ENCODE measurements around the gene GDF7. TPM values are rescaled to one million over a fixed set of nuclear protein-coding genes. Genes with fewer than 3 reads are reported as not detected.
"Not testable (repeated sequence)": the region's sequence is repeated elsewhere in the genome, so short reads cannot be mapped to it uniquely, and the experiment has no call there.

GDF7 gene
- total RNA-seq, 2 donors from 2014 or later = 1.1 to 1.7 TPM

GRCh38 chr2:20698916-20699613 lies 32.1 kb downstream of the GDF7 start:
- H3K27me3 ChIP-seq = no peaks in the 10 kb centered on the region
- DNase-seq (ENCODE audit: low spot score) = no peak
- H3K9me3 ChIP-seq = no peaks in the 10 kb centered on the region
- no peaks in the 10 kb centered on the region for H3K36me3 ChIP-seq
- peaks cover 0 to 5% of the 10 kb centered on the region in 2 donors for H3K4me1 ChIP-seq
- no peak overlapping the region for H3K27ac ChIP-seq
- no peak overlapping the region for H3K4me3 ChIP-seq
- no peak for TF ChIP-seq CTCF (IDR thresholded peaks at IDR 0.05)

- Histone ChIP-seq H3K4me3 (no peak overlapping the region), H3K27me3 (no peaks in the 10 kb centered on the region), H3K4me1 (peaks cover 0 to 5% of the 10 kb centered on the region in 2 donors), H3K27ac (no peak overlapping the region), H3K9me3 (no peaks in the 10 kb centered on the region), H3K36me3 (no peaks in the 10 kb centered on the region)
- no peak for TF ChIP-seq CTCF (IDR thresholded peaks at IDR 0.05)
- no peak for DNase-seq (ENCODE audit: low spot score)
These were observed 35.6 kb downstream of the GDF7 start for GRCh38 chr2:20702563-20702962.

- TF ChIP-seq CTCF (IDR thresholded peaks at IDR 0.05) = no peak
- Histone ChIP-seq H3K27ac (no peak overlapping the region), H3K9me3 (no peaks in the 10 kb centered on the region), H3K27me3 (no peaks in the 10 kb centered on the region), H3K36me3 (no peaks in the 10 kb centered on the region), H3K4me3 (no peak overlapping the region), H3K4me1 (no peaks in the 10 kb centered on the region)
- no peak for DNase-seq (ENCODE audit: low spot score)
These were observed 37.9 kb downstream of the GDF7 start for GRCh38 chr2:20704886-20705285.

DNA sequence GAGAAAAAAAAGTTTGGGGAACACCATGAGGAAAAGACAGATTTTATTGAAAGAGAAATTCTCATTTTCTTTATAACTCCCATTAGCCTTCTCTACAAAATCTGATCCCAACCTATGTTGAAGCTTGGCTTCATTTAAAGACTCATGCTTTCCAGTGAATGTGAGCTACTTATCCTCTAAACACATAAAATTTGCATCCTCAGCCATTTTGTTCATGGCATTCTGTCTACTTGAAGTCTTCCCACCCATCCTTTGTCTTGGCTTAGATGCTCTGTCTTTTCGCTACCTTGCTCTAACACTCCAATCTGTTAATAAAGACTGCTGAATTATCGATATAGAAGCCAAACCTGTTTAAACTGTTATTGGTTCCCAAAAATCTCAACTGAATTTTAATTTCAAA lies 39.3 kb downstream of the GDF7 start:
- H3K9me3 ChIP-seq = no peaks in the 10 kb centered on the region
- DNase-seq (ENCODE audit: low spot score) = no peak
- H3K4me3 ChIP-seq = no peak overlapping the region

DNA sequence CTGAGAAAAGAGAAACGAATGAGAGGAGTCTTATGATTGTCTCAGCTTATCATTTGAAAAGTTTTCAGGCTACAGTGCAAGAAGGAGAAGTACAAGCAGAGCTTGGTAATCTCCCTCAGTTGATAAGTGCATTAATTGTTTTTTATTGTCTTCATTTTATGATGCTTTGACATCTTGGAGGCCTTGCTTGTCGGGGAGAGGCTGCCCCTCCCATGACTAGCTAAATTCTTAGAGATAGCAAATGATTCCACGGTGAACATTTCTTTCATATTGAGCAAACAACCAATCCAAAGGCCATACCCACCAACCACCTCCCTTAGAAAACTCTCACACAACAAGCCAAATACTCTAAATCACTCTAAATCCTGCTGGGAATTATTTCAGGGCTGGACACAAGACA lies 39.8 kb downstream of the GDF7 start:
- no peak overlapping the region for H3K4me3 ChIP-seq
- TF ChIP-seq CTCF (IDR thresholded peaks at IDR 0.05) = no peak
- no peak overlapping the region for H3K27ac ChIP-seq
- no peaks in the 10 kb centered on the region for H3K27me3 ChIP-seq
- H3K36me3 ChIP-seq = no peaks in the 10 kb centered on the region
- no peaks in the 10 kb centered on the region for H3K4me1 ChIP-seq
- no peaks in the 10 kb centered on the region for H3K9me3 ChIP-seq
- DNase-seq (ENCODE audit: low spot score) = no peak

More for the DNA sequence above, 39.3 kb downstream of the GDF7 start:
- no peaks in the 10 kb centered on the region for H3K4me1 ChIP-seq
- no peaks in the 10 kb centered on the region for H3K36me3 ChIP-seq
- H3K27me3 ChIP-seq = no peaks in the 10 kb centered on the region
- no peak for TF ChIP-seq CTCF (IDR thresholded peaks at IDR 0.05)
- H3K27ac ChIP-seq = no peak overlapping the region

GRCh38 chr2:20707601-20708000 lies 40.7 kb downstream of the GDF7 start:
- H3K36me3 ChIP-seq = no peaks in the 10 kb centered on the region
- no peaks in the 10 kb centered on the region for H3K4me1 ChIP-seq
- H3K9me3 ChIP-seq = no peaks in the 10 kb centered on the region
- H3K4me3 ChIP-seq = no peak overlapping the region
- H3K27ac ChIP-seq = no peak overlapping the region
- DNase-seq (ENCODE audit: low spot score) = no peak
- no peak for TF ChIP-seq CTCF (IDR thresholded peaks at IDR 0.05)
- no peaks in the 10 kb centered on the region for H3K27me3 ChIP-seq

- not testable (repeated sequence) for H3K27ac ChIP-seq; H3K36me3 ChIP-seq; H3K9me3 ChIP-seq; H3K27me3 ChIP-seq; DNase-seq (ENCODE audit: low spot score); H3K4me3 ChIP-seq; H3K4me1 ChIP-seq
These were observed 44.7 kb downstream of the GDF7 start for GRCh38 chr2:20711641-20712040.

DNA sequence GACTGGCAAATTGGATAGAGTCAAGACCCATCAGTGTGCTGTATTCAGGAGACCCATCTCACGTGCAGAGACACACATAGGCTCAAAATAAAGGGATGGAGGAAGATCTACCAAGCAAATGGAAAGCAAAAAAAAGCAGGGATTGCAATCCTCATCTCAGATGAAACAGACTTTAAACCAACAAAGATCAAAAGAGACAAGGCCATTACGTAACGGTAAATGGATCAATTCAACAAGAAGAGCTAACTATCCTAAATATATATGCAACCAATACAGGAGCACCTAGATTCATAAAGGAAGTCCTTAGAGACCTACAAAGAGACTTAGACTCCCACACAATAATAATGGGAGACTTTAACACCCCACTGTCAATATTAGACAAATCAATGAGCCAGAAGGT lies 46.6 kb downstream of the GDF7 start:
- not testable (repeated sequence) for H3K27ac ChIP-seq; H3K36me3 ChIP-seq; H3K4me1 ChIP-seq; DNase-seq (ENCODE audit: low spot score); H3K9me3 ChIP-seq; H3K4me3 ChIP-seq; H3K27me3 ChIP-seq

DNA sequence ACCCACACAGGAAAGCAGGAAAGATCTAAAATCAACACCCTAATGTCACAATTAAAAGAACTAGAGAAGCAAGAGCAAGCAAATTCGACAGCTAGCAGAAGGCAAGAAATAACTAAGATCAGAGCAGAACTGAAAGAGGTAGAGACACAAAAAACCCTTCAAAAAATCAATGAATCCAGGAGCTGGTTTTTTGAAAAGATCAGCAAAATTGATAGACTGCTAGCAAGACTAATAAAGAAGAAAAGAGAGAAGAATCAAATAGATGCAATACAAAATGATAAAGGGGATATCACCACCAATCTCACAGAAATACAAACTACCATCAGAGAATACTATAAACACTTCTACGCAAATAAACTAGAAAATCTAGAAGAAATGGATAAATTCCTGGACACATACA lies 47.5 kb downstream of the GDF7 start:
- H3K36me3 ChIP-seq; H3K4me3 ChIP-seq; DNase-seq (ENCODE audit: low spot score); H3K4me1 ChIP-seq; H3K9me3 ChIP-seq; H3K27me3 ChIP-seq; H3K27ac ChIP-seq: not testable (repeated sequence)

Measured in right atrium auricular region (tissue), 2 donors.